Effector memory CD8-positive, alpha-beta T cell (primary cell): Measurements from ENCODE around the gene MPP3.
"Not testable (repeated sequence)": the region's sequence is repeated elsewhere in the genome, so short reads cannot be mapped to it uniquely, and the experiment has no call there.

Experiments
- ATAC-seq: fragments of 150-1000 bp; cut with Tn5 transposase; replicated peaks from 2 replicates; pipeline ENCODE4 v1.10.0; 2021; ENCODE audit warnings: mild to moderate bottlenecking, moderate library complexity
- DNase-seq, 3 experiments: peaks; one replicate each; pipeline ENCODE4 v3.0.0; 2021
- H3K27ac Mint-ChIP-seq, 2 donors: one replicate each; pipeline ENCODE4 v1.8.0; 2022; ENCODE audit warnings: mild to moderate bottlenecking in 2 of 2, mixed read lengths in 2 of 2, moderate library complexity in 2 of 2
- H3K27me3 Mint-ChIP-seq, 2 donors: one replicate each; pipeline ENCODE4 v1.8.0; 2022; ENCODE audit warnings: mixed read lengths in 2 of 2
- H3K36me3 Mint-ChIP-seq: one replicate; pipeline ENCODE4 v1.8.0; 2022; ENCODE audit warnings: mild to moderate bottlenecking, moderate library complexity, mixed read lengths; ENCODE audit not compliant: insufficient read depth
- H3K4me1 Mint-ChIP-seq, 2 donors: one replicate each; pipeline ENCODE4 v1.8.0; 2022; ENCODE audit warnings: low read depth in 2 of 2, mixed read lengths in 2 of 2
- H3K4me3 Mint-ChIP-seq, 2 donors: one replicate each; pipeline ENCODE4 v1.8.0; 2022; ENCODE audit warnings: mild to moderate bottlenecking in 2 of 2, mixed read lengths in 2 of 2, moderate library complexity in 2 of 2
- H3K9me3 Mint-ChIP-seq, 2 donors: one replicate each; pipeline ENCODE4 v1.8.0; 2022; ENCODE audit warnings: mixed read lengths in 2 of 2

The MPP3 gene

DNA sequence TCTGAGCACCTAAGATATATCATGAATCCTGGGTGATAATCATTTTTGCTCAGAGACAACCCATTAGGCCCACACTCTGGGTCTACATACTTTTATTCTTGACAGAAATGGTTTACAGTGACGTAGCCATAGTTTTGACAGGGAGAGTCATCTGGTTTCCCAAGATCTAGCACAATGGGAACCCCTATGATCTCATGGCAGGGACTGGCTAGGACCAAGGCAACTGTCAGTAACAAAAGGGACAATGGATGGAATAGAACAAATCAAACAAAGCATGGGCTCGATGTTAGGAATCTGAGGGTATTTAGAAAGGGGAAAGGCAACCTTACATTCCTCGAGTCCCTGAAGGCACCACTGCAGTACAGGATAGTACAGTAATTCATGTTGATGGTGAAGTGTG, 32.2 kb downstream of the MPP3 start:
- DNase-seq (no peak), ATAC-seq (no peak)
- Mint-ChIP-seq H3K36me3 (no peaks in the 10 kb centered on the region), H3K27me3 (peaks cover 51 to 74% of the 10 kb centered on the region in 2 donors), H3K27ac (no peak overlapping the region), H3K9me3 (no peaks in the 10 kb centered on the region), H3K4me3 (no peak overlapping the region), H3K4me1 (no peaks in the 10 kb centered on the region)

DNA sequence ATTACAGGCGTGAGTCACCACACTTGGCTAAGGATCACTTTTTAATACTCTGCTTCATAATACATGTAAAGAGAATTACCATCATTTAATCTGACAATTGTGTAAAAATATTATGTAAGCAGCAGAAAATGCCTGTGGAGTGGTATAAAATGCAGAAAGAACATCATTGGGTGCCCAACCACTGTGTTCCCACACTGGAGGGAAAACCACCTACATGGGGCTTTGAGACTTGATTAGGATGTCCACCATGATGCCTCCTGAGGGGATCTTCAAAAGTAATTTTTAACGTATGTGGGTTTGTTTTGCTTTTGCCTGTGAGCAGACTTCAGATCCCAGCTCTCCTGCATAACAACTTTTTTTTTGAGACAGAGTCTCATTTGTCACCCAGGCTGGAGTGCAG, 33.9 kb downstream of the MPP3 start:
- Mint-ChIP-seq H3K4me3 (no peak overlapping the region), H3K4me1 (no peaks in the 10 kb centered on the region)
- ATAC-seq: no peak

DNA sequence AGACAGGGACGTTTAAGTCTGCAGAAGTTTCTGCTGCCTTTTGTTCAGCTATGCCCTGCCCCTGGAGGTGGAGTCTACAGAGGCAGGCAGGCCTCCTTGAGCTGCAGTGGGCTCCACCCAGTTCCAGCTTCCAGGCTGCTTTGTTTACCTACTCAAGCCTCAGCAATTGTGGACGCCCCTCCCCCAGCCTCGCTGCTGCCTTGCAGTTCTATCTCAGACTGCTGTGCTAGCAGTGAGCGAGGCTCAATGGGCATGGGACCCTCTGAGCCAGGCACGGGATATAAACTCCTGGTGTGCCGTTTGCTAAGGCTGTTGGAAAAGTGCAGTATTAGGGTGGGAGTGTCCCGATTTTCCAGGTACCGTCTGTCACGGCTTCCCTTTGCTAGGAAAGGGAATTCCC, 34.9 kb downstream of the MPP3 start:
- not testable (repeated sequence) for H3K9me3 Mint-ChIP-seq, H3K27ac Mint-ChIP-seq, H3K36me3 Mint-ChIP-seq, ATAC-seq, H3K4me1 Mint-ChIP-seq, H3K4me3 Mint-ChIP-seq, DNase-seq
- H3K27me3 Mint-ChIP-seq: peaks cover 57 to 68% of the 10 kb centered on the region in 2 donors

More for the DNA sequence above, 33.9 kb downstream of the MPP3 start:
- DNase-seq: no peak
- Mint-ChIP-seq H3K36me3 (no peaks in the 10 kb centered on the region), H3K27me3 (peaks cover 57 to 74% of the 10 kb centered on the region in 2 donors), H3K27ac (no peak overlapping the region), H3K9me3 (no peaks in the 10 kb centered on the region)

DNA sequence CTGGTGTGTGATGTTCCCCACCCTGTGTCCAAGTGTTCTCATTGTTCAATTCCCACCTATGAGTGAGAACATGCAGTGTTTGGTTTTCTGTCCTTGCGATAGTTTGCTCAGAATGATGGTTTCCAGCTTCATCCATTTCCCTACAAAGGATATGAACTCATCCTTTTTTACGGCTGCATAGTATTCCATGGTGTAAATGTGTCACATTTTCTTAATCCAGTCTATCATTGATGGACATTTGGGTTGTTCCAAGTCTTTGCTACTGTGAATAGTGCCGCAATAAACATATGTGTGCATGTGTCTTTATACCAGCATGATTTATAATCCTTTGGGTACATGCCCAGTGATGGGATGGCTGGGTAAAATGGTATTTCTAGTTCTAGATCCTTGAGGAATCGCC, 40.3 kb downstream of the MPP3 start:
- not testable (repeated sequence) for H3K27ac Mint-ChIP-seq, ATAC-seq, DNase-seq, H3K4me3 Mint-ChIP-seq, H3K36me3 Mint-ChIP-seq, H3K4me1 Mint-ChIP-seq, H3K9me3 Mint-ChIP-seq
- H3K27me3 Mint-ChIP-seq: peaks cover 40 to 57% of the 10 kb centered on the region in 2 donors

DNA sequence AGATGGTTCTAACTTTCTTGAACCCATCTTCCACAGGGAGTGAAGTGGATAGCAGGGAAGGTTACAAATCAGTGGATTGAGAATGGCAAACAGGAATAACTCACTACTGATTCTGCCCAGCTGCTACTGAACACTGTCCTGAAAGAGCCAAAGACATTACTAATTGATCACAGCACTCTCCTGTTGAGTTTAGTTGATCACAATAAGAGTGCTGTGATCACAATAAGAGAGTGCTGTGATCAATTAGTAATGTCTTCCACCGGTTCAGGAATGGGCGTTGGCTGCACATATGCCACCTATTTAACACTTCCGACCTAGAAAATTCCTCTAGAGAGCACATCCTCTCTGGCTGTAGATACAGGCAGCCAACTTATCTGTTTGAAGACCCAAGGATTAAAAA, 41.4 kb downstream of the MPP3 start:
- Mint-ChIP-seq H3K27me3 (peaks cover 30 to 47% of the 10 kb centered on the region in 2 donors), H3K9me3 (no peaks in the 10 kb centered on the region), H3K27ac (no peak overlapping the region), H3K4me3 (no peak overlapping the region), H3K4me1 (peaks cover 3 to 8% of the 10 kb centered on the region in 2 donors), H3K36me3 (no peaks in the 10 kb centered on the region)
- ATAC-seq: no peak
- DNase-seq: no peak

DNA sequence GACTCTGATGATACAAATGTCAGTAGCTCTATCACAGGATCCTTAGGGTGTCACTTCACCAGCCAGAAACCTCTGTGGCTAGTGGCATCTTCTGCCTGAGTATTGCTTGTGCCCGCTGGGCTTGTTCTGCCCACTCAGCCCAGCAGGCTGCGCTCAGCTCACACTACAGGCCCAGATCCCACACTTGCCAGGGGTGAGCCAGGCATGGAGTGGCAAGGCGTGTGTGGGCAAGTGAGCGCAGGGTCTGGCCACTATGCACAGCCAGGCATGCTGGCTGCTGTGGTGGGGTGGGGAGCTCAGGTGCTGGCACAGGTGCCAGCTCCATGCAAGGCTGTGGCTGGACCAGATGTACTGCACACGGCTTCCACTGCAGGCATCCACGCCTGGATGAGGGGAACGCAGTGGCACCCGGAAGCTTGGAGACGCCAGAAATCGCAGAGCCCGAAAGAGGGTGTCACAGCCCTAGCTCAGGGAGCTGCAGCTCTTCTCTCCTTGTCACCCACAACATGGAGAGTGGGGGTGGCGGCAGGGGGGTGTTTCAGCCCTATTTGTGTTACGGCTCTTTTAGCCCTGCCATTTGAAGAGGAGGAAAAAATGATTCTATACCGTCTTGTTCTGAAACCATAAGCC, 42.5 kb downstream of the MPP3 start:
- ATAC-seq: no peak
- Mint-ChIP-seq H3K27ac (no peak overlapping the region), H3K4me3 (no peak overlapping the region), H3K27me3 (peaks cover 18 to 35% of the 10 kb centered on the region in 2 donors), H3K4me1 (peaks cover 3 to 8% of the 10 kb centered on the region in 2 donors), H3K36me3 (no peaks in the 10 kb centered on the region), H3K9me3 (no peaks in the 10 kb centered on the region)
- no peak for DNase-seq

DNA sequence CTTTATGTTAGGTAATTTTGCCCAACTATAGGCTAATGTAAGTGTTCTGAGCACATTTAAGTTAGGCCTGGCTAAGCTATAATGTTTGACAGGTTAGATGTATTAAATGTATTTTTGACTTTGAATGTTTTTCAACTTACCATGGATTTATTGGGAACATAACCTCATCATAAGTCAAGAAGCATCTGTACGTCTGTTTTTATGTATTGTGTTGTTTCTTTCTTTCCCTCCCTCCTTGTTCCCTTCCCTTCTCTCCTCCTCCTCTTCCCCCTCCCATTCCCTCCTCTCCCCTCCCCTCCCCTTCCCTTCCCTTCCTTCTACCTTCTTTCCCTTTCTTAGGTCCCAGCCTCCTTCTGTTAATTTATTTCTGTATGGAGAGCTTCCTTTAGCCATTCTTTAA, 43.5 kb downstream of the MPP3 start:
- Mint-ChIP-seq H3K4me1 (peaks cover 3 to 8% of the 10 kb centered on the region in 2 donors), H3K27me3 (peaks cover 9 to 34% of the 10 kb centered on the region in 2 donors), H3K27ac (no peak overlapping the region), H3K9me3 (no peaks in the 10 kb centered on the region), H3K4me3 (no peak overlapping the region), H3K36me3 (no peaks in the 10 kb centered on the region)
- DNase-seq: no peak
- ATAC-seq: no peak

DNA sequence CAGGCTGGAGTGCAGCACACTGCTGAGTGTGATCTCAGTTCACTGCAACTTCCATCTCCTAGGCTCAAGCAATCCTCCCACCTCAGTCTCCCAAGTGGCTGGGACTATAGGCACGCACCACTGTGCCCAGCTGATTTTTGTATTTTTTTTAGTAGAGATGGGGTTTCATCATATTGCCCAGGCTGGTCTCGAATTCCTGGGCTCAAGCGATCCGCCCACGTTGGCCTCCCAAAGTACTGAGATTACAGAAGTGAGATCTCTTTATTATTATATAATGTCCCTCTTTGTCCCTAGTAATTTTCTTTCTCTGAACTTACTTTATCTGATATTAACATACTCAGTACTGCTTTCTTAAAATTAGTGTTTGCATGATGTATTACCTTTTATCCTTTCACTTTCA, 44.4 kb downstream of the MPP3 start:
- Mint-ChIP-seq H3K4me3 (no peak overlapping the region), H3K9me3 (no peaks in the 10 kb centered on the region), H3K4me1 (peaks cover 3 to 8% of the 10 kb centered on the region in 2 donors), H3K27ac (no peak overlapping the region), H3K27me3 (peaks cover 10 to 32% of the 10 kb centered on the region in 2 donors), H3K36me3 (no peaks in the 10 kb centered on the region)
- DNase-seq: no peak
- no peak for ATAC-seq

DNA sequence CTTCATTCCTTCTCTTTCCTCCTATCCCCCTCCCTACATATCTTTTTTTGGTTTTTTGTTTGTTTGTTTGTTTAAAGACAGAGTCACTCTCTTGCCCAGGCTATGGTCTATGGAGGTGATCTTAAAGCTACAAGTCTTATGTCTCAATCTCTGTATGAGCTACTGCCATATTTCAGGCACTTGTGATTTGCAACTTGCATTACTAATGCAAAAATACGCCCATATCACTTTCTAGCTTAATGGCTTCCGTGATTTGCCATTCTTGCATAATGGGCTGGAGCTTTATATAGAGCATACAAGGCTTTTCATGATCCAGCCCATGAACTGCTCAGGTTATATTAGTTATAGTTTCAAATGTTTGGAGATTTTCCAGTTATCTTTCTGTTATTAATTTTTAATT, 45.2 kb downstream of the MPP3 start:
- Mint-ChIP-seq H3K4me3 (no peak overlapping the region), H3K9me3 (no peaks in the 10 kb centered on the region), H3K36me3 (no peaks in the 10 kb centered on the region), H3K27me3 (peaks cover 18 to 35% of the 10 kb centered on the region in 2 donors), H3K4me1 (peaks cover 3 to 8% of the 10 kb centered on the region in 2 donors), H3K27ac (no peak overlapping the region)
- no peak for DNase-seq
- no peak for ATAC-seq

DNA sequence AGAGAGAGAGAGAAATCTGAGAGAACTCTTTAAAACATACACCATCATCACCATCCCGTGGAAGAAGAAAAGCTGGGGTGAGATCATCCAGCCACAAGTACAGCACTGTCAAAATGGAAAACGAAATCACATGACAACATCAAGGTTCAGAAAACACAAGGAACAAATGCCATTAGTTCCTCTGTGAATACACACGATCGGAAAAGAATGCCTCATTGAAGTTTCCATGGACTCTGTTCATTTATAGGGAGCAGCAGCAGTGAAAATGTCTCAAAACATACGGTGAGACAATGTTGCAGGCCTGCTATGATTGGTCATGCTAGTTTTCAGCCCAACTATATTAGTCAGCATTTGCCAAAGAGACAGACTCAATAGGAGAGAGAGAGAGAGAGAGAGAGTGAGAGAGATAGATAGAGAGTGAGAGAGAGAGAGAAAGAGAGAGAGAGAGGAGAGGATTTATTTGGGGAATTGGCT, 48.3 kb downstream of the MPP3 start:
- H3K27ac Mint-ChIP-seq: no peak overlapping the region
- H3K4me3 Mint-ChIP-seq: no peak overlapping the region
- no peaks in the 10 kb centered on the region for H3K36me3 Mint-ChIP-seq
- no peaks in the 10 kb centered on the region for H3K9me3 Mint-ChIP-seq
- DNase-seq (no peak), ATAC-seq (no peak)
- peaks cover 46 to 57% of the 10 kb centered on the region in 2 donors for H3K27me3 Mint-ChIP-seq
- peaks cover 0 to 2% of the 10 kb centered on the region in 2 donors for H3K4me1 Mint-ChIP-seq

DNA sequence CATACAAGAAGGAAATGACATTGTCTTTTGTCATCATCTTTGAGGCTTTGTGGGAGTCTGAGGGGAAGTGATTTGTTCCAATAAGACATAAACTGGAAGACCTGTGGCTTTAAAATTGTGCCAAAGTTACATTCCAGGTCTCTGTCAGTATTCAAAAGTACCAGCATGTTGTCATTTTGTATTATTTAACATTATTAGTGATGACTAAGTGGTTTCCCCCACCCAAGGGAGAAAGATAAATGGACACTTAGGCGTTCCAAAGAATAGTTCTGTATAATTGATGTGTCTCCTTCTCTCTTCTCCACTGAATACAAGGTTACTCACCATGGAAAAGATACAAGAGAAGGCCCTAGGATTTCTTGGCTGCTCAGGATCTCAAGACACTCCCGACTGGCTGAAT, 48.9 kb downstream of the MPP3 start:
- Mint-ChIP-seq H3K4me3 (no peak overlapping the region), H3K9me3 (no peaks in the 10 kb centered on the region), H3K27me3 (peaks cover 46 to 55% of the 10 kb centered on the region in 2 donors), H3K4me1 (peaks cover 0 to 5% of the 10 kb centered on the region in 2 donors), H3K36me3 (no peaks in the 10 kb centered on the region), H3K27ac (no peak overlapping the region)
- DNase-seq (no peak), ATAC-seq (no peak)

DNA sequence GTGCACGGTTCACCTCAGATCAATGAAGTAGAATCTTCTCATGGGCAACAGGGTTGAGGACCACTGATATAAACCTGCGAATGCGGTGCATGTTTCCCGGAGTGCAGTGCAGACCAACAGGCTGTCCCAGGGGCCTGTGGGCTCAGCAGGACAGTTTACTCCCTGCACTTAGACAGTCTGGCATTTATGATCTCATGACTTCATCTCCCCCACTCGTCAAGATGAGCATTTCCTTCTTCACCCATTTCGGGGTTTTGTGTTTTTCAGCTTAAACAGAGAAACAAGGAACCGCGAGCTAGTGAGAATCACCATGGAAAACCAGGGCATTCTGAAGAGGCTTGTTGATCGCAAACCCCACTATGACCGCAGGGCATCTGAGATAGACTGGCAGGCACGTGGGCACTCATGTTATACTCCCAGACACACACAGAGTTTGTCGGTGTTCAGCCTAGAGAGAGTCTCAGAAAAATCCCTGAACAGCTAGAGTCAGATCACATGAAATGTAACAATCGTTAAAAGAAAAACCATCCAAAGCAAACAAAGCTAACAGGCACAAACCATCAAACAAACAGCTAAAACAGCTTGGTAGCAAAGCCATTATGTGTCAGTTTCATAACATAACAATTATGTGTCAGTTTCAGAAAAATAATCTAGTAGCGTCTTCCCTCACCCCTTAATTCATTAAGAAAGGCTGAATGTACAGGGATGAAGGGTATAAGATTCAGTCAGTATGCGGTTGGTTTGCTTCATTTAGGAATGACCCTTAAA, 49.8 kb downstream of the MPP3 start:
- Mint-ChIP-seq H3K27ac (no peak overlapping the region), H3K27me3 (peaks cover 46 to 48% of the 10 kb centered on the region in 2 donors), H3K4me1 (peaks cover 0 to 7% of the 10 kb centered on the region in 2 donors), H3K9me3 (no peaks in the 10 kb centered on the region), H3K4me3 (no peak overlapping the region), H3K36me3 (no peaks in the 10 kb centered on the region)
- no peak for ATAC-seq
- DNase-seq: no peak

DNA sequence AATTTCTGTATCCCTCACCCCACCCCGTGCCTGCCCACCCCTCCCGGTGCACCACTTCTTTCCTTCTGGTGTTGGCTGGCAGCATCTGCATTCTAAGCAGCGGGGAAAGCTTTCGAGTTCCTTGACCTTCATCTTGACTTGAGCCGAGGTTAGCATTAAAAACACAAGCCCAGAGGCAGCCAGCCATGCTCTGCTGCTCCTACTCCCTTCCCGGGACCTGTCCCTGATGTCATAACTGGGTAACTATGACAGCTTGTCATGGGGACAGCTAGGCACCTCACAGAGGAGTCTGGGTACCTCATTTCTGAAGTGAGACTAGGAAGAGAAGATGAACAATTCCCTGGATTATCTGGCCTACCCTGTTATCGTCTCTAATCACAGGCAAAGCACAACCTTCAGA, 52.8 kb downstream of the MPP3 start, which contains the start of gene CFAP97D1:
Gene CFAP97D1, plus strand, starts transcription at position 301 of the 400 bp plus-strand sequence. Its CDS starts 28 bp downstream, at position 329.
- peaks cover 46 to 47% of the 10 kb centered on the region in 2 donors for H3K27me3 Mint-ChIP-seq
- H3K27ac Mint-ChIP-seq: no peak within 1 kb of the TSS
- ATAC-seq: no peak

More for the DNA sequence above, 52.8 kb downstream of the MPP3 start, which contains the start of gene CFAP97D1:
- Mint-ChIP-seq H3K4me3 (peak within 1 kb of the TSS; percentile 79 to 82), H3K9me3 (no peaks in the 10 kb centered on the region), H3K36me3 (no peaks in the 10 kb centered on the region), H3K4me1 (peaks cover 0 to 7% of the 10 kb centered on the region in 2 donors)
- no peak for DNase-seq
